Neural cell (in vitro differentiated cells): ENCODE measurements around the gene IRF2BP2.

Experiments used
- EP300 ChIP-seq: fragments of 450-650 bp; conservative IDR thresholded peaks from 2 replicates; pipeline ENCODE4 v1.6.1; 2014; ENCODE audit warnings: antibody characterized with exemption, mild to moderate bottlenecking, moderate library complexity; ENCODE audit not compliant: poor library complexity, severe bottlenecking
- EZH2 ChIP-seq: fragments of 200-600, 300-800 bp; shearing (Covaris generic), sonication (generic); IDR thresholded peaks from 2 replicates; pipeline ENCODE4 v1.6.1; 2014; ENCODE audit warnings: antibody characterized with exemption, low read length, borderline replicate concordance, mild to moderate bottlenecking; ENCODE audit not compliant: insufficient read depth, poor library complexity, severe bottlenecking
- POLR2AphosphoS5 ChIP-seq: IDR thresholded peaks from 2 replicates; pipeline ENCODE4 v1.6.1; 2012
- RAD21 ChIP-seq: fragments of 450-650 bp; conservative IDR thresholded peaks from 2 replicates; pipeline ENCODE4 v1.6.1; 2014; ENCODE audit warnings: antibody characterized with exemption, mild to moderate bottlenecking, moderate library complexity
- SMC3 ChIP-seq: fragments of 450-650 bp; conservative IDR thresholded peaks from 2 replicates; pipeline ENCODE4 v1.6.1; 2014; ENCODE audit warnings: antibody characterized with exemption, mild to moderate bottlenecking, moderate library complexity; ENCODE audit not compliant: poor library complexity
- TAF1 ChIP-seq: IDR thresholded peaks from 2 replicates; pipeline ENCODE4 v1.6.1; 2012; ENCODE audit warnings: low read depth
- TF ChIP-seq, protein P1 (sequence below): fragments of 450-650 bp; IDR thresholded peaks from 2 replicates; pipeline ENCODE4 v1.5.1; 2014; ENCODE audit warnings: antibody characterized with exemption, mild to moderate bottlenecking, moderate library complexity; ENCODE audit not compliant: poor library complexity, severe bottlenecking

DNA sequence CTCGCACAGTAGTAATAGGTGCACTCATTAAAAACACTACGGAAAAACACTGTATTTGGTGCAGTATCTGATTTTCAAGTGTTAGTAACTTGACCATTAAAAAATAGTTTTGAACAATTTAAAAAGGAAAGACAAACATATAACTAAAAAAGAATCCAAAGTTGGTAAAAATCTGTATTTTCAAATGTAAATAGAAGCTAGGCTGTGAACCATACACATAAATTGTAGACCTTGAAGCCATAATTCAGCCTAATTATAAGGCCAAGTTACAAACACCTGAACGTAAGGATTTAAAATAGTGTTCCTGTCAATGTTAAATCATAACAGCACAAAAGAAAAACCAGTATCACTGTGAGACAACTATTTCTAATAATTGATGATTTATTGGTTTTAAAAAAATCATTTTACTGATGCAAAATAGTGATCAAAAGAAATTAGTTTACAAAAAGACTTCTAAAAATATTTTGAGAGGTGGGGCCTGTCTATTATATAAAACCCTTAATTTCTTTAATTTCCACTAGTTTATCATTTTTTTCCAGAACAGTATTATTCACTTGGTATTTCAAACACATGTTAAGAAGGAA is 4.5 kb downstream of the IRF2BP2 start:
- TF ChIP-seq, protein P1, sequence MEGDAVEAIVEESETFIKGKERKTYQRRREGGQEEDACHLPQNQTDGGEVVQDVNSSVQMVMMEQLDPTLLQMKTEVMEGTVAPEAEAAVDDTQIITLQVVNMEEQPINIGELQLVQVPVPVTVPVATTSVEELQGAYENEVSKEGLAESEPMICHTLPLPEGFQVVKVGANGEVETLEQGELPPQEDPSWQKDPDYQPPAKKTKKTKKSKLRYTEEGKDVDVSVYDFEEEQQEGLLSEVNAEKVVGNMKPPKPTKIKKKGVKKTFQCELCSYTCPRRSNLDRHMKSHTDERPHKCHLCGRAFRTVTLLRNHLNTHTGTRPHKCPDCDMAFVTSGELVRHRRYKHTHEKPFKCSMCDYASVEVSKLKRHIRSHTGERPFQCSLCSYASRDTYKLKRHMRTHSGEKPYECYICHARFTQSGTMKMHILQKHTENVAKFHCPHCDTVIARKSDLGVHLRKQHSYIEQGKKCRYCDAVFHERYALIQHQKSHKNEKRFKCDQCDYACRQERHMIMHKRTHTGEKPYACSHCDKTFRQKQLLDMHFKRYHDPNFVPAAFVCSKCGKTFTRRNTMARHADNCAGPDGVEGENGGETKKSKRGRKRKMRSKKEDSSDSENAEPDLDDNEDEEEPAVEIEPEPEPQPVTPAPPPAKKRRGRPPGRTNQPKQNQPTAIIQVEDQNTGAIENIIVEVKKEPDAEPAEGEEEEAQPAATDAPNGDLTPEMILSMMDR, result no peak
- TF ChIP-seq RAD21 (no peak), EZH2 (no peak), EP300 (no peak), TAF1 (no peak), SMC3 (no peak), POLR2AphosphoS5 (no peak)
